Gastrocnemius medialis (tissue), 4 donors: ENCODE results near the gene POLR3H.

Experiments
- CTCF ChIP-seq, 5 experiments: fragments of 450-650 bp in 3 of 5; fragments of 200-600 bp in 2 of 5; sonication (generic) in 2 of 5; IDR thresholded peaks in 4 of 5; conservative IDR thresholded peaks in 1 of 5; 1 replicate in 4 of 5; 2 replicates in 1 of 5; pipeline ENCODE4 v1.5.1; 2016 to 2019; ENCODE audit warnings: antibody characterized with exemption in 5 of 5, mild to moderate bottlenecking in 3 of 5, moderate library complexity in 3 of 5
- POLR2A ChIP-seq, 2 donors: fragments of 450-650 bp; IDR thresholded peaks; one replicate each; pipeline ENCODE4 v1.6.1; 2017; ENCODE audit warnings: antibody characterized with exemption in 2 of 2, mild to moderate bottlenecking in 2 of 2, moderate library complexity in 2 of 2

GRCh38 chr22:41585898-41586297, 41.6 kb upstream of the POLR3H start:
- no peak for TF ChIP-seq CTCF (IDR thresholded peaks at IDR 0.05 in 4 of 5, conservative IDR thresholded peaks at IDR 0.05 in 1 of 5)
- no peak for TF ChIP-seq POLR2A (IDR thresholded peaks at IDR 0.05)
